HG03432 (cell line): ENCODE measurements around the gene NUMA1.

ENCODE experiments used
- ATAC-seq: cut with Tn5 transposase; IDR thresholded peaks from one replicate; pipeline ENCODE4 v1.9.1; 2021; ENCODE audit warnings: mild to moderate bottlenecking, moderate library complexity; ENCODE audit not compliant: unreplicated experiment

The NUMA1 gene, protein sequence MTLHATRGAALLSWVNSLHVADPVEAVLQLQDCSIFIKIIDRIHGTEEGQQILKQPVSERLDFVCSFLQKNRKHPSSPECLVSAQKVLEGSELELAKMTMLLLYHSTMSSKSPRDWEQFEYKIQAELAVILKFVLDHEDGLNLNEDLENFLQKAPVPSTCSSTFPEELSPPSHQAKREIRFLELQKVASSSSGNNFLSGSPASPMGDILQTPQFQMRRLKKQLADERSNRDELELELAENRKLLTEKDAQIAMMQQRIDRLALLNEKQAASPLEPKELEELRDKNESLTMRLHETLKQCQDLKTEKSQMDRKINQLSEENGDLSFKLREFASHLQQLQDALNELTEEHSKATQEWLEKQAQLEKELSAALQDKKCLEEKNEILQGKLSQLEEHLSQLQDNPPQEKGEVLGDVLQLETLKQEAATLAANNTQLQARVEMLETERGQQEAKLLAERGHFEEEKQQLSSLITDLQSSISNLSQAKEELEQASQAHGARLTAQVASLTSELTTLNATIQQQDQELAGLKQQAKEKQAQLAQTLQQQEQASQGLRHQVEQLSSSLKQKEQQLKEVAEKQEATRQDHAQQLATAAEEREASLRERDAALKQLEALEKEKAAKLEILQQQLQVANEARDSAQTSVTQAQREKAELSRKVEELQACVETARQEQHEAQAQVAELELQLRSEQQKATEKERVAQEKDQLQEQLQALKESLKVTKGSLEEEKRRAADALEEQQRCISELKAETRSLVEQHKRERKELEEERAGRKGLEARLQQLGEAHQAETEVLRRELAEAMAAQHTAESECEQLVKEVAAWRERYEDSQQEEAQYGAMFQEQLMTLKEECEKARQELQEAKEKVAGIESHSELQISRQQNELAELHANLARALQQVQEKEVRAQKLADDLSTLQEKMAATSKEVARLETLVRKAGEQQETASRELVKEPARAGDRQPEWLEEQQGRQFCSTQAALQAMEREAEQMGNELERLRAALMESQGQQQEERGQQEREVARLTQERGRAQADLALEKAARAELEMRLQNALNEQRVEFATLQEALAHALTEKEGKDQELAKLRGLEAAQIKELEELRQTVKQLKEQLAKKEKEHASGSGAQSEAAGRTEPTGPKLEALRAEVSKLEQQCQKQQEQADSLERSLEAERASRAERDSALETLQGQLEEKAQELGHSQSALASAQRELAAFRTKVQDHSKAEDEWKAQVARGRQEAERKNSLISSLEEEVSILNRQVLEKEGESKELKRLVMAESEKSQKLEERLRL (N-terminal part only)

DNA sequence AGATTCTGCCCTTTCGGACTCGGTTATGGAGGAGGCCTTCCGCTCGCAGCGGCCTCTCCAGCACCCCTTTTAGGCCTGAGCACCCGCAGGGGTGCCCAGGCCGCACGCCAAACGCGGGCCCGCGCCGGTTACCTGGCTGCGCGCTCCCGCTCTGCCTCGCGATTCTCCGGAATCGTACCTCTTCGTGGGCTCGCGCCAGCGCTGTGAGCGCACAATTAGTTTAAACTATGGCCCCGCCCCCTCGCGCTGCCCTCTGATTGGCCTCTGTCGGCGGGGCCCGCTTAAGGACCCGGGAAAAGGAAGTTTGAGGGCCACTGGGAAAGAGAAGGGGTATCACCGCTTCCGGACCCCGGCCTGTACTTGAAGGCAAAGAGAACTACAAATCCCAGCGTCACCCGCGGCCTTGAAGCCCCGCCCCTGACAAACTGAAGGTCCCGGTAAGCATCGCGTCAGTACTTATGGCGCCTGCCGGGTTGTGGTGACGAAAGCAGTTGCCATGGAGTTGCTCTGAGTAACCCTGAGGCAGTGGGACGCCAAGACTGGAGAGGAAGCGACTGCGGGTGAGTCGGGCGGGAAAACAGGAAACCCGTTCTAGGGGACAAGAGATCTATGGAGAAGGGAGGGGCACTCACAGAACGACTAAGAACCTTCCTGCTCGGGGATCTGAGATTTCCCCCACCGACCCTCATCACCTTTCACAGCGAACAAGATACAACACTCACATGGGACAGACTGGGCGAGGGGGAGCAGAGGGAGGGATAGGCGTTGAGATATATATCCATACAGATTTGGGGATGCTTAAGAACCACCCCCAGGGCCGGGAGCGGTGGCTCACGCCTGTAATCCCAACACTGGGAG is at the start of gene NUMA1, which contains the start of gene LRRC51:
TSS of gene NUMA1 (minus strand) at position 217 of the 858 bp plus-strand sequence. CDS start 44,599 bp downstream, outside the sequence.
TSS of gene LRRC51 (plus strand) at position 525 of the 858 bp plus-strand sequence. CDS start 8,234 bp downstream, outside the sequence.
- ATAC-seq: peak; percentile 92

DNA sequence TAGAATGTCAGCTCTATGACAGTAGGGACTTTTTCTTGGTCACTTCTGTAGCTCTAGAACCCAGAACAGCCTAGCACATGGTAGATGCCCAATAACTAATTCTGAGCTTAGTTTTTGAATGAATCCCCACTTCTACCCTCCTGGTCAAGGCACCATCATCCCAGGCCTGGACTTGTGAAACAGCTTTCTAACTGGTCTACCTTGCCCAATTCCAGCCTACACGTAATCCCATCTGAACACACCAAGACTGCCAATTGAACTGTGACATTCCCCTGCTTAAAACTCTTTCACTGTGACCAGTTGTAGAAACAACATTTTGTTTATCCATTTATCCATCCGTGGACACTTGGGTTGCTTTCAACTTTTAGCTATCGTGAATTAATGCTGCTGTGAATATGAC is 49.0 kb upstream of the NUMA1 start:
- ATAC-seq: no peak

DNA sequence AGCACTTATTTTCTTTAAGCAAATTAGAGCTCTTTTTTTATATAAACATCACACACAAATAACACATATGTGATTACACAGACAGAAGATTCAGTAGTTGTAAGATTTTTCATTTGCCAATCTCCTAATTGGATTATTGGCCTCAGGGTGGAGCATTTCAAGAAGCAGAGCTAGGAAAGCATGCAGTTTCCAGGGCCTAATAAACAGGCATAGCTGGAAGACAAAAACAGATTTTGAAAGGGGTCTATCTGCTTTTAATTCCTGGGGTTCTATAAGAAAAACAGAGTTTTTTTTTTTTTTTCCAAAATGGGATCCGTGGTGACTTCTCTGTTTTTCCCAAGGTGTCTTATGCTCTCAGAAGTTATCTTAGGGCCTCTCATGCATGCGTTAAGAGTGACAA is 47.6 kb upstream of the NUMA1 start:
- no peak for ATAC-seq

DNA sequence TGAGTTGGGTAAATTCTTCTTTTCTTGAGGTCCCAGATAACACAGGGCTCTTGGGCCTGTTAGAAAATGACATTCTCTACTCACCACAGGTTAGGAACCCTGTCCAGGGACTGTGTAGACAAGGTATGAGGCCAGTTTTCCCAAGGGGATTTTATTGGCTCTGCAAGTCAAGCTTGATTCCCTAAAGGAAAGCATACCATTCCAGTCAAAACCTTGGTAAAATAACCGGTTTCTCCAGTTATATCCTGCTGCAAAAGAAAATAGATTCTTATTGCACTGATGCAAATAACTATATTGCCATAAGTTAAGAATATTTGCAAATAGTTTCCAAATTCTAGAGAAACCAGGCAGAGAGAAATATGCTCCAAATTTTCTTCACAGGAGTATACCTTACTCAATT is 45.6 kb upstream of the NUMA1 start:
- ATAC-seq: no peak

DNA sequence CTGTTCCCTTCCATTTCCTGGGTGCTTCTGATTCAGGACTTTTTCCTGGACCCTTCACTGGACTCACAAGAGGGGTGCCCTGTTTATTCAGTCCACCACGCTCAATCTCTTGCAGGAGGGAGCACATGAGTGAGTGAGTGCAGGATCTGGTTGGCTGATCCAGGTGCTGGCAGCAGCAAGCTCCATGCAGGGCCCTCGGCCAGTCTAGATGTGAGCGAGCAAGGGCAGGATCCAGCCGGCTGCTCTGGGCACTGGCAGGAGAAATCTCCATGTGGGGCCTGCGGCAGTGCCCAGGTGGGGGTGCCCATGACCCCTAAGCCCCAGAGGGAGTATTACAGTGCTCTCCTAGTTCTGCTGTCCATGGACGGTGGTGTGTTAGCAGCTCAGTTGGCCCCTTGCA is 43.7 kb upstream of the NUMA1 start:
- no peak for ATAC-seq

DNA sequence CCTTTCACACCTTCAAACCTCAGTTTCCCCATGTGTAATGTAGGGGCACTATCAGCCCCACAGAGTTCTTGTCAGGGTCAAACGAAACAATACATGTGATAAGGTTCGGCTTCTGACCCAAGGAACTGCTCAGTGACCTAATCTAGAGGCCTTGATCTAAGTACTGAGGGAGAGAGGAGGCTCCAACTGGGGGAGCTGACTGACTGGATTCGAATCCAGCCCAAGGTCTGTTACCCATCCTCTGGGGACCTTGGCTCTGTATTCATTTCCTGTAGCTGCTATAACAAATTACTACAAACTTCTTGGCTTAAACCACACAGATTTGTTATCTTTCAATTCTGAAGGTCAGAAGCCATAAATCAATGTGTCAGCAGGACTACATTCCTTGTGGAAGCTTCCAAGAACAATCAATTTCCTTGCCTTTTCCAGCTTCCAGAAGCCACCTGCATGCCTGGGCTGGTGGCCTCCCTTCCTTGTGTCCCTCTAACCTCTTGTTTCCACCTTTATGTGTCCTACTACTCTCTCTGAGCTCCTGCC is 42.8 kb upstream of the NUMA1 start:
- ATAC-seq: no peak

DNA sequence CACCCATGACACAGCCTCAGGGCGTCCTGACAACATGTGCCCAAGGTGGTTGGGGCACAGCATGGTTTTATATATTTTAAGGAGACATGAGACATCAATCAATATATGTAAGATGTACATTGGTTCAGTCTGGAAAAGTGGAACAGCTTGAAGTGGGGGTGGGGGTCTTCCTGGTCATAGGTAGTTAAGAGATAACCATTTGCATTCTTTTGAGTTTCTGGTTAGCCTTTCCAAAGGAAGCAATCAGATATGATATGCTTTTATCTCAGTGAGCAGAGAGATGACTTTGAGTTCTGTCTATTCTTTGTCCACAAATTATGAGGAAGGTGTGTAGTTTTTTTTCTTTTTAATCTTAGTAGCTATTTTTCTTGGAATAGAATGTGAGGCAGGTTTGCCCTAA is 42.3 kb upstream of the NUMA1 start:
- ATAC-seq: no peak

DNA sequence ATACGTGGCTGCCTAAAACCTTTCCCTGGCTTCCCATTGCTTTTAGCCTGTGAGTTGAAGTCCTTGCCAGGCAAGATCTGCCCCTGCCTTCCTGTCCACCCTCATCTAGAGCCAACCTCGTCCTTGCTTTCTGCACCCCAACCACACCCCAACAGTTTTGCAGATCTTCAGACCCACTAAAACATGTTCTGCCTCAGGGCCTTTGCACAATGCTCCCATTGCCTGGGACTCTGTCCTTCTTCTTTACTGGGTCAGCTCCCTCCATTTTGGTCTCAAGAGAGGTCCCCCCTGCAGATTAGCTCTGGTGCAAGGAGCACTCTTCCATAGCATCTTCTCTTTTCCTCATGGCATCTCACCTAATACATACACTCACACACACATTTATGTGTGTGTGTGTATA is 40.6 kb upstream of the NUMA1 start:
- no peak for ATAC-seq

DNA sequence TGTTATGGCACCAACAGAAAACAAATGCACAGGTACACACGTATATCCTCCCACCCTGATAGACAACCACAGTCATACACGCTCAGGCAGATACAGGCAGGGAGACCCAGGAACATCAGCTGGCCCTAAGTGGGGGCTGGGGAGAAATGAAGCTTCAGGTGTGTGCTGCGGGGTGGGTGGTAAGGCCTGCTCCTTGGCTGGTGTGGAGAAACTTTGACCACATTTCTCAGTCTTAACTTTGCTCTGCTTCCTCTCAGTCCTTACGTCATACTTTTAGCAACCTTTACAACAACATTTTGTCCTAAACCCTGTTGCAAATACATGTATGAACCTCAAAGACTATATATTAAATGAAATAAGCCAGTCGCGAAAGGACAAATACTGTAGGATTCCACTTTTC is 38.9 kb upstream of the NUMA1 start:
- ATAC-seq: no peak

DNA sequence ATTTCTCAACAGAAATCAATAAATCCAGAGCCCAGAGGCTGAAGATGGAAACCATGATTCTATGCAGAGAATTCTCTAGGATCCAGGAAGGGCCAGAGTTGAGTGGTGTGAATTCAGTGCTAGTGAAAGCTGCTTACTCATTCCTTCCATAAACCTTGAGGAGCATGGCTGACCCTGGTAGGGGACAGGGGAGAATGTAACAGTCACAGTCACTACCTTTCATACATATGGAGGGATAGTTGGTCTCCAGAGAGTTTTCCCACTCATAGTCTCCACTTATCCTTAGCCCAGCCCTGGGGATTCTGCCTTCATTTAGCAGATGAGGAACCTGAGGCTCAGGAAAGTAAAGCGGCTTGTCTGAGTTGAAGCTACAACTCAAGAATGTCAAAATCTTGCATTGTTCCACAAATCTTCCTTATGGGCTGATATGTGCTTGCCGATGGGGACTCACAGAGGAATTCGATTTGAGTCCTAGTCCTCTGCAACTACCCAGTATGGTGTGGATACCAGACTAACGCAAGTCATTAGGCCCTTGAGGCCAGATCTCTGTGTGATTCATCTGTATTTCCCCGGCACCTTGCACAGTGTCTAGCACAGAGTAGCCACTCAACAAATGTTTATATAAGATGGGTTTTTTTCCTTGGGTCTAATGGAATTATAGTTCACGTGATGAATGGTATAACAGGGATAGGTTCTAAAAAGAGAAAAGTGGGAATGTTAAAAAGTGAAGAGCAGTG is 35.8 kb upstream of the NUMA1 start:
- ATAC-seq: no peak

DNA sequence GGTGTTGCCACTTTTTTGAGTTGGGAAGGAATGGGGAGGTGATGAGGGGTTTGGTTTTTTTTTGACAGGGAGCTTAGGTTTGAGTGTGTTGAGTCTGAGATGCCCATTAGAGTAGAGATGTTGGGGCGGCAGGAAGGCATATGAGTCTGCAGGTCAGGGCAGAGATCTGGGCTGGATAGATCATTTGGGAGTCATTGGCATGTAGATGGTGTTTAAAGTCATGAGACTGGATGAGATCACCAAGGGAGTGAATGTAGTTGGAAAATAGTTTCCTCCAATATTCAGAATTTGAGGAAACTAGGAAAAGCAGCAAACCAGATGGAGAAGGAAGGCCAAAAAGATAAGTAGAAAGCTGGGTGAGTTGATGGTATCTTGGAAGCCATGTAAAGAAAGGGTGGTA is 34.2 kb upstream of the NUMA1 start:
- no peak for ATAC-seq

DNA sequence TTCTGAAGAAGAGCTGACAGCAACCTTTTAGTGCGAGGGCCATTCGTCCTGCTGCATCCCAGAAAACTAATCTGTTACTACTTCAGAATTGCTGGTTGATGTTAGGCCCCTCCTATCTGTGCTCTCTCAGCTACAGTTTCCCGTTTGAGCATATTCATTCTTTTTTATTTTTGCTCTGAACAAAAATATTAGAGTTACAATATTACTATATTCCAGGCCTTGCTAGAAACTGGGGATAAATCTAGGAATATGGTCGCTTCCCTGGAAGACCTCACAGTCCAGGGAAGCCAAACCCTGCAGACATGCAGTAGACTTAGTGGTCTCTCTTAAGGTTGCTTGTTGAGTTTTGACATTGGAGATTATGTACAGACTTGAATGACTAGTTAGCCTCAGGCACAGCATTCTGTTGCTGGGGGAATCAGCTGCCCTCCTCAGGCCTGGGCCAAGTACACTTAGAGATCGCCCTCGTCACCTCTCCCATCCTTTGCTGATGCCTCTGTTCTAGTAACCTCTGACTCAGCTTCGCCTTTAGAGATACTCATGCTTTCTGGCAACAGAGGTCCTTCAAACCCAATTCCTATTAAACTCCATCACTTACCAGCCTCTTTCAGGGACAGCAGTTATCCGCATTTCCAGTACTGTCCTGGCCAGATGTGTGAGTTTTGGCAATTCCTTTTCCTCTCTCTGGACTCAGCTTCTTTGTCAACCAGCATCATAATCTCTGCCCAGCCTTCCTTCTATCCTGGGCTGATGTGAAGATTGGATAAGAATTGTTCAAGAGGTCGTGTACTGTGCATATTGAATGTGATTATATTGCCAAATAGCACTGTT is 32.9 kb upstream of the NUMA1 start:
- ATAC-seq: no peak

DNA sequence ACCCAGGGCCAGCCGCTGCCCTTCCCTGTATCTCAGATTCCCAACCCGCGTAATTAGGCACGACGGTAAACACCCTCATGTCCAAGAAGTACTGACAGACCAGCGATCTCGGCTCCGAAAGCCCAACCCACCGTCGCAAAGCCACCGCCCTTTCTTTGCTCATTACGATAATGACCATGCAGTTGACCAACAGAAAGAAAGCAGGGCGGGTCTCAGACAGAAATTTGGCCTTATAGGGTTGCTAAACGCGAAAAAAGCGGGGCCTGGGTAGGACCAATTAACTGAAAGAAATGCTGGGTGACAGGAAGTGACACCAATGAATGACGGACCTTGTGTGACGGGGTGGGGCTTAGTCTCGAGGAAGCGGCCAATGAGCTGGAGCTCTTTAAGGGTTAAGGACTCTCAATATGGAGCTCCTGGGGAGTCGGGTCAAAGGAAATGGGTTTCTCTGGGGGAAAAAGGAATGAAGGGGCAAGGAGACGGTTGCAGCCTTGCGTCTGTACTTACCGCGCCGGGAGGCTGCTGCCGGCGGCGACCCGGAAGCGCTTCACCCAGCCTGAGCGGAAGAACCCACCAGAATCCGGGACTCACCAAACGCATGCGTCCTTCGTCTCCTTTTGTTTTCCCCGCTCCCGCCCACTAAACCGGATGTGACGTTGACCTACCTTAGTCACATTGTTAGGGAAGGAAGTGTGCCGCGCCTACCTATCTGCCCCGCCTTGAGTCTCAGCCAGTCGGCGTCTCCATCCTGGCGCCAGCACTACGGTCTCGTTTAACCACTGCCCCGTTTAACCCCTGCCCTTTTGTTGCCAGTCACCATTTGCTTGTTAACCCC is 32.0 kb upstream of the NUMA1 start, which contains the start of gene ANAPC15:
TSS of gene ANAPC15 (minus strand) at position 553 of the 835 bp plus-strand sequence. CDS start 1,419 bp downstream, outside the sequence.
- peak; percentile 86 for ATAC-seq

DNA sequence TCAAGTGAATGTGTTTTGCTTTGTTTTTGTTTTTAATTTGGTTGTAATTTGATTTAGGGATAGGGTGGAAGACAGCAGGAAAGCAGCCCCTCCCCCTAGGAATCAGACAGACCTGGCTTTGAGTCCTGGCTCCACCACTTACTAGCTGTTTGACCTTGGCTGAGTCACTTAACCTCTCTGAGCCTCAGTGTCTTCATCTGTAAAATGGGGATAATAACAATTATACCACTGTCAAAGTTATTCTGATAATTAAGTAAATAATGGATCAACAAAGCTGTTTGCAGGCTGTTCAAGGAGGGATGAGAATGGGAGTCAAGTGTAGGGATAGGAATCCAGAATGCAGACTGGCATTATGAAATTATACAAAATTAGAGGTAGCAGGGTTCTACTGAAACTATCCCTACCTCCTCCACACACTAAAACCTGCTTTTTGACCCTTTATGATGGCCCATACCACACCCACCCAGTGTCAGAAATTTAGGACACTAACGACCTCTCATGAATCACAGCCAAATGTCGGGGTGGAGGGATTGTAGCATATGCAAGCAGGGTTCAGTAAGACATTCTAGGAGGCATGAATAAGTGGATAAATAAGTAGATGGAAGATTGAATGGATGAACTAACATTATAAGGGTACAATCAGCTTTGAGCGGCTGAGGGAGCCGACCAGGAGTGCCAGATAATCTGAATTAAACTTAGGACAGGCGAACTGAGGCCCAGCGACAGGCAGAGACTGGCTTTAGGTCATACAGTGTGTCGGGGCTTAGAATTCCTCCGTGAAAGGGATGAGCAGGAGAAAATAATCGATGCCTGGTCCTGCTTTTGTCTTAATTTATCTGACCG is 31.2 kb upstream of the NUMA1 start:
- ATAC-seq: no peak

DNA sequence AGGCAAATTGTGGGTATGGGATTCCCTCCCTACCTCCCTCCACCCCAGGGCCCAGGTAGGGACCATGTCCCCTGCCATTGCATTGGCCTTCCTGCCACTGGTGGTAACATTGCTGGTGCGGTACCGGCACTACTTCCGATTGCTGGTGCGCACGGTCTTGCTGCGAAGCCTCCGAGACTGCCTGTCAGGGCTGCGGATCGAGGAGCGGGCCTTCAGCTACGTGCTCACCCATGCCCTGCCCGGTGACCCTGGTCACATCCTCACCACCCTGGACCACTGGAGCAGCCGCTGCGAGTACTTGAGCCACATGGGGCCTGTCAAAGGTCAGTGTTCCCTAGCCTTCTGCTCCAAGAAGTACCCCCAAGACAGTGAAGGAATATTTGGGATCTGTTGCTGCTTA is 25.5 kb upstream of the NUMA1 start, which contains the start of gene TOMT:
TSS of gene TOMT (plus strand) at position 37 of the 400 bp plus-strand sequence. CDS start at position 65, 28 bp downstream.
- no peak for ATAC-seq

DNA sequence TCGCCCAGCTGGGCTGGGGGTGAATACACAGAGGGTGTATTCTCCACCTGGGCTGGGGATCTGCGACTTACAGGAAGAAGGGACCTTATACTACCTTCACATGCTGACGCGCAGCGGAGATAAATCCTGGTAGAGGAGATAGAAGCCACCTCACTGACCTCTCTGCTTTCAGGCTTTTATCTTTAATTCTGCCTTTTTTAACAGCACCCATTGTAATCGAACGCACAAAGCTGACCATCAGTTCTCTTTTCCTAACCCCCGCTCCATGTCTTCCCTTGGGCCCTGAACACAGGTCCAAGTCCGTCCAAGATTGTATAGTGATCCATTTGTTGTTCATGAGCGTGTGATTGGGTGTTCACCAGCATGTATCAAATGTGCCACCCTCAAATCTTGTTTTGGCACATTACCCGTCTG is 23.4 kb upstream of the NUMA1 start:
- no peak for ATAC-seq
